ENCODE measurements around the gene SF1. TPM values are rescaled to one million over a fixed set of nuclear protein-coding genes. Genes with fewer than 3 reads are reported as not detected.

SF1 gene
- total RNA-seq, 1 donor from 2014 or later, result 140 TPM

- TF ChIP-seq EZH2phosphoT487 (IDR thresholded peaks at IDR 0.05) (no peak), EZH2 (IDR thresholded peaks at IDR 0.05) (no peak), CTCF (IDR thresholded peaks at IDR 0.05) (no peak)
- peak overlapping the region; percentile 33 for H3K27ac Mint-ChIP-seq
- H3K4me1 Mint-ChIP-seq, result peaks cover 2% of the 10 kb centered on the region
- Histone ChIP-seq H3K9me3 (ENCODE audit: low read depth) (no peaks in the 10 kb centered on the region), H4K20me1 (ENCODE audit: low read depth) (no peaks in the 10 kb centered on the region), H3K4me2 (no peak overlapping the region), H3K27me3 (no peaks in the 10 kb centered on the region), H3K4me1 (no peaks in the 10 kb centered on the region), H3K9ac (no peak overlapping the region), H3K36me3 (no peaks in the 10 kb centered on the region), H3K4me3 (no peak overlapping the region), H3F3A (ENCODE audit: low read depth) (peaks cover 3% of the 10 kb centered on the region), H2AFZ (replicated peaks) (no peak overlapping the region), H3K79me2 (ENCODE audit: low read depth) (no peaks in the 10 kb centered on the region), H3K27ac (no peak overlapping the region)
- peaks cover 2% of the 10 kb centered on the region for H3K36me3 Mint-ChIP-seq
- H3K27me3 Mint-ChIP-seq (ENCODE audit: insufficient read depth, low read depth), result peaks cover 3% of the 10 kb centered on the region
- no peak overlapping the region for H3K4me3 Mint-ChIP-seq
- no peak for DNase-seq (ENCODE audit: low spot score)
- no peaks in the 10 kb centered on the region for H3K9me3 Mint-ChIP-seq
Measured at GRCh38 chr11:64790205-64791095, 12.1 kb upstream of the SF1 start.

- Histone ChIP-seq H3K27ac (no peak overlapping the region), H2AFZ (replicated peaks) (no peak overlapping the region), H3K9me3 (ENCODE audit: low read depth) (no peaks in the 10 kb centered on the region), H3K4me1 (no peaks in the 10 kb centered on the region), H3K9ac (no peak overlapping the region), H3K36me3 (no peaks in the 10 kb centered on the region), H3F3A (ENCODE audit: low read depth) (peaks cover 3% of the 10 kb centered on the region), H3K79me2 (ENCODE audit: low read depth) (no peaks in the 10 kb centered on the region), H4K20me1 (ENCODE audit: low read depth) (no peaks in the 10 kb centered on the region), H3K4me3 (no peak overlapping the region), H3K4me2 (no peak overlapping the region), H3K27me3 (no peaks in the 10 kb centered on the region)
- peaks cover 2% of the 10 kb centered on the region for H3K36me3 Mint-ChIP-seq
- TF ChIP-seq EZH2phosphoT487 (IDR thresholded peaks at IDR 0.05) (no peak), EZH2 (IDR thresholded peaks at IDR 0.05) (no peak), CTCF (IDR thresholded peaks at IDR 0.05) (no peak)
- peaks cover 2% of the 10 kb centered on the region for H3K4me1 Mint-ChIP-seq
- H3K27me3 Mint-ChIP-seq (ENCODE audit: insufficient read depth, low read depth), result peaks cover 3% of the 10 kb centered on the region
- no peak overlapping the region for H3K4me3 Mint-ChIP-seq
- no peak for DNase-seq (ENCODE audit: low spot score)
- H3K27ac Mint-ChIP-seq, result no peak overlapping the region
- H3K9me3 Mint-ChIP-seq, result no peaks in the 10 kb centered on the region
Measured at GRCh38 chr11:64789331-64790204, 11.2 kb upstream of the SF1 start.

GRCh38 chr11:64788321-64789215 lies 10.2 kb upstream of the SF1 start:
- Histone ChIP-seq H3K79me2 (ENCODE audit: low read depth) (no peaks in the 10 kb centered on the region), H3K4me3 (no peak overlapping the region), H3K4me2 (no peak overlapping the region), H3F3A (ENCODE audit: low read depth) (peaks cover 3% of the 10 kb centered on the region), H3K9ac (no peak overlapping the region), H3K27me3 (no peaks in the 10 kb centered on the region), H4K20me1 (ENCODE audit: low read depth) (no peaks in the 10 kb centered on the region), H3K9me3 (ENCODE audit: low read depth) (no peaks in the 10 kb centered on the region), H3K36me3 (no peaks in the 10 kb centered on the region), H3K4me1 (no peaks in the 10 kb centered on the region), H2AFZ (replicated peaks) (no peak overlapping the region), H3K27ac (no peak overlapping the region)
- no peak overlapping the region for H3K27ac Mint-ChIP-seq
- no peaks in the 10 kb centered on the region for H3K36me3 Mint-ChIP-seq
- no peaks in the 10 kb centered on the region for H3K4me1 Mint-ChIP-seq
- H3K9me3 Mint-ChIP-seq, result no peaks in the 10 kb centered on the region
- no peak for DNase-seq (ENCODE audit: low spot score)
- no peak for TF ChIP-seq EZH2 (IDR thresholded peaks at IDR 0.05)
- no peak for TF ChIP-seq CTCF (IDR thresholded peaks at IDR 0.05)
- no peak for TF ChIP-seq EZH2phosphoT487 (IDR thresholded peaks at IDR 0.05)
- no peak overlapping the region for H3K4me3 Mint-ChIP-seq
- H3K27me3 Mint-ChIP-seq (ENCODE audit: insufficient read depth, low read depth), result peaks cover 3% of the 10 kb centered on the region

All from neural progenitor cell (in vitro differentiated cells).